22Rv1 (cell line): ENCODE measurements around the gene SLC4A9.

Experiments
- ZFX ChIP-seq: fragments of 450-650 bp; IDR thresholded peaks from 2 replicates; pipeline ENCODE4 v1.6.1; 2017; ENCODE audit warnings: antibody characterized with exemption, borderline replicate concordance
- TF ChIP-seq, protein P1 (sequence below): fragments of 450-650 bp; IDR thresholded peaks from 2 replicates; pipeline ENCODE4 v1.5.1; 2017; ENCODE audit warnings: mild to moderate bottlenecking

DNA sequence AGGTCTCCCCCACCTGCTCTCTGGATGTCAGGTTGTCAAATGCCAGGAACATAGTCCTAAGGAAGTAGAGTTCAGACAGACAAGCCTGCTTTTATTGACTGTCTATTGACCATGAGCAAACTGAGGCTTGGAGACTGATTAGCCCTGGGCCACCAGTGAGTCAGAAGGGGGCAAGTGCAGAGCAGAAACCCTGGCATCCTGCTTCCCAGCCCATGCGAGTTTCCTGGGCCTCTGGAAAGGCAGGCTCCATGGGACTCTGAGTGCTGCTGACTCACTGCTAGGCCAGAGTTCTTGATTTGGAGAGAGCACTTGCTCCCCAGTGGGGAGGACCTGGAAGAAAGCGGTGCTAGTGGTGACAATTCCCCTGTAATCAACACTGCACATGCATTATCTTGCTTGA is 10.8 kb upstream of the SLC4A9 start:
- TF ChIP-seq, protein P1, sequence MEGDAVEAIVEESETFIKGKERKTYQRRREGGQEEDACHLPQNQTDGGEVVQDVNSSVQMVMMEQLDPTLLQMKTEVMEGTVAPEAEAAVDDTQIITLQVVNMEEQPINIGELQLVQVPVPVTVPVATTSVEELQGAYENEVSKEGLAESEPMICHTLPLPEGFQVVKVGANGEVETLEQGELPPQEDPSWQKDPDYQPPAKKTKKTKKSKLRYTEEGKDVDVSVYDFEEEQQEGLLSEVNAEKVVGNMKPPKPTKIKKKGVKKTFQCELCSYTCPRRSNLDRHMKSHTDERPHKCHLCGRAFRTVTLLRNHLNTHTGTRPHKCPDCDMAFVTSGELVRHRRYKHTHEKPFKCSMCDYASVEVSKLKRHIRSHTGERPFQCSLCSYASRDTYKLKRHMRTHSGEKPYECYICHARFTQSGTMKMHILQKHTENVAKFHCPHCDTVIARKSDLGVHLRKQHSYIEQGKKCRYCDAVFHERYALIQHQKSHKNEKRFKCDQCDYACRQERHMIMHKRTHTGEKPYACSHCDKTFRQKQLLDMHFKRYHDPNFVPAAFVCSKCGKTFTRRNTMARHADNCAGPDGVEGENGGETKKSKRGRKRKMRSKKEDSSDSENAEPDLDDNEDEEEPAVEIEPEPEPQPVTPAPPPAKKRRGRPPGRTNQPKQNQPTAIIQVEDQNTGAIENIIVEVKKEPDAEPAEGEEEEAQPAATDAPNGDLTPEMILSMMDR: no peak
- no peak for TF ChIP-seq ZFX
